ENCODE data around the gene FAN1. TPM values are rescaled to one million over a fixed set of nuclear protein-coding genes. Genes with fewer than 3 reads are reported as not detected.

FAN1 gene
- total and polyA plus RNA-seq, 2 experiments from 2014 or later: 14.6 to 17.2 TPM

DNA sequence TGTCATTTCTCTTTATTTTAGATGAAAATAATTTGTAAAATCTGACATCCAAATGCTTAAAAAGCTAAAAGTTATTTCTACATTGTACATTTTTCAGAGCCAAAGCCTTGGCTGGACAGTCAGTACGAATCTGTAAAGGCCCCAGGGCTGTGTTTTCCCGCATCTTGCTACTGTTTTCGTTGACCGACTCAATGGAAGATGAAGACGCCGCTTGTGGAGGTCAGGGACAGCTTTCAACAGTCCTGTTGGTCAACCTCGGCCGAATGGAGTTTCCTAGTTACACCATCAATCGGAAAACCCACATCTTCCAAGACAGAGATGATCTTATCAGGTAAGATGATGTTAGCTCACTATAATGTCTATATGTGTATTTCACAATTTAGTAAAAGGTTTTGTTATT lies 10.0 kb downstream of the FAN1 start:
- H3K9me2 ChIP-seq (ENCODE audit: insufficient read depth): no peaks in the 10 kb centered on the region
- no peak overlapping the region for H3K27ac ChIP-seq
- no peak overlapping the region for H3K4me3 ChIP-seq
- no peaks in the 10 kb centered on the region for H3K4me1 ChIP-seq (ENCODE audit: insufficient read depth)
- H3K36me3 ChIP-seq (ENCODE audit: low read depth): peaks cover 37% of the 10 kb centered on the region
- no peak for DNase-seq
- no peaks in the 10 kb centered on the region for H3F3A ChIP-seq (ENCODE audit: insufficient read depth)
- H3K27me3 ChIP-seq (replicated peaks; ENCODE audit: insufficient read depth): no peaks in the 10 kb centered on the region
- no peaks in the 10 kb centered on the region for H3K79me2 ChIP-seq (ENCODE audit: insufficient read depth)
- whole genome bisulfite sequencing, 2 experiments (ENCODE audit: low coverage in 1 of 2, low lambda C conversion rate in 2 of 2, missing lambda C conversion rate in 2 of 2): 98 to 99% methylated on average over 9 of the region's 9 CpGs
- no peaks in the 10 kb centered on the region for H4K20me1 ChIP-seq (ENCODE audit: insufficient read depth)
- no peak overlapping the region for H2AFZ ChIP-seq
- H3K9me3 ChIP-seq (ENCODE audit: low read depth): no peaks in the 10 kb centered on the region
- TF ChIP-seq EZH2 (IDR thresholded peaks at IDR 0.05; ENCODE audit: insufficient read depth, poor library complexity, severe bottlenecking) (no peak), EZH2phosphoT487 (IDR thresholded peaks at IDR 0.05; ENCODE audit: insufficient read depth, low read depth) (no peak)
- H3K4me2 ChIP-seq (ENCODE audit: unreplicated experiment): no peak overlapping the region
- in situ Hi-C loops (cut with MboI): no loop called here
- H3K9ac ChIP-seq: no peak overlapping the region

GRCh38 chr15:30917013-30917412 lies 13.3 kb downstream of the FAN1 start:
- no peak for TF ChIP-seq EZH2phosphoT487 (IDR thresholded peaks at IDR 0.05; ENCODE audit: insufficient read depth, low read depth)
- TF ChIP-seq EZH2 (IDR thresholded peaks at IDR 0.05; ENCODE audit: insufficient read depth, poor library complexity, severe bottlenecking): no peak
- H3K9me2 ChIP-seq (ENCODE audit: insufficient read depth): no peaks in the 10 kb centered on the region
- 77 to 78% methylated on average over 5 to 6 of the region's 6 CpGs for WGBS, 2 experiments (ENCODE audit: low coverage in 1 of 2, low lambda C conversion rate in 2 of 2, missing lambda C conversion rate in 2 of 2)
- H3K79me2 ChIP-seq (ENCODE audit: insufficient read depth): no peaks in the 10 kb centered on the region
- peaks cover 37% of the 10 kb centered on the region for H3K36me3 ChIP-seq (ENCODE audit: low read depth)
- in situ Hi-C loops (cut with MboI): no loop called here
- no peaks in the 10 kb centered on the region for H3K4me1 ChIP-seq (ENCODE audit: insufficient read depth)
- H3F3A ChIP-seq (ENCODE audit: insufficient read depth): no peaks in the 10 kb centered on the region
- no peaks in the 10 kb centered on the region for H3K27me3 ChIP-seq (replicated peaks; ENCODE audit: insufficient read depth)
- no peaks in the 10 kb centered on the region for H4K20me1 ChIP-seq (ENCODE audit: insufficient read depth)
- H3K4me2 ChIP-seq (ENCODE audit: unreplicated experiment): no peak overlapping the region
- H3K9ac ChIP-seq: no peak overlapping the region
- no peaks in the 10 kb centered on the region for H3K9me3 ChIP-seq (ENCODE audit: low read depth)
- H2AFZ ChIP-seq: no peak overlapping the region
- no peak overlapping the region for H3K4me3 ChIP-seq
- no peak overlapping the region for H3K27ac ChIP-seq
- DNase-seq: no peak

DNA sequence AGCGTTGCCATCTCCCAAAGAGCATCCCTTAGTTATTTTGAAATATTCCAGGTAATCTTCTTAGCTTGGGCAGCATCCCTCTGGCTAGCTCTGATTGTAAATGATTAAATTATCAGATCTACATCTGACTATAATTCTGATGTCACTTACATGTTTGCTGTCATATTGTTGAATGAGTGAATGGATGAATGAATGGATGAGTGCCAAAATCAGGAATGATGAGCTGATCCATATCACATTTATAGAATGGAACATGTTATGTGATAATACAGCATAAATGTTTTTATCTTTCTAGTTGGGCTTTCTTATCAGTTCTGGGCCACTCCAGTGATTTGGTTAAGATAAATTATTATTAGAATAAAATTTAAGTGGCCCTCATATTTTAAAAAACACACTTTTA lies 14.0 kb downstream of the FAN1 start:
- Histone ChIP-seq H3K4me2 (ENCODE audit: unreplicated experiment) (no peak overlapping the region), H3K9me2 (ENCODE audit: insufficient read depth) (no peaks in the 10 kb centered on the region), H3K9ac (no peak overlapping the region), H3K36me3 (ENCODE audit: low read depth) (peaks cover 35% of the 10 kb centered on the region), H3K79me2 (ENCODE audit: insufficient read depth) (no peaks in the 10 kb centered on the region), H2AFZ (no peak overlapping the region), H3K27ac (no peak overlapping the region), H4K20me1 (ENCODE audit: insufficient read depth) (no peaks in the 10 kb centered on the region), H3K4me3 (no peak overlapping the region), H3F3A (ENCODE audit: insufficient read depth) (no peaks in the 10 kb centered on the region), H3K4me1 (ENCODE audit: insufficient read depth) (no peaks in the 10 kb centered on the region), H3K9me3 (ENCODE audit: low read depth) (no peaks in the 10 kb centered on the region), H3K27me3 (replicated peaks; ENCODE audit: insufficient read depth) (no peaks in the 10 kb centered on the region)
- in situ Hi-C loops (cut with MboI): no loop called here
- TF ChIP-seq EZH2phosphoT487 (IDR thresholded peaks at IDR 0.05; ENCODE audit: insufficient read depth, low read depth) (no peak), EZH2 (IDR thresholded peaks at IDR 0.05; ENCODE audit: insufficient read depth, poor library complexity, severe bottlenecking) (no peak)
- 75 to 77% methylated on average over 1 of the region's 1 CpG for WGBS, 2 experiments (ENCODE audit: low coverage in 1 of 2, low lambda C conversion rate in 2 of 2, missing lambda C conversion rate in 2 of 2)
- DNase-seq: no peak

- no peak overlapping the region for H2AFZ ChIP-seq
- TF ChIP-seq EZH2phosphoT487 (IDR thresholded peaks at IDR 0.05; ENCODE audit: insufficient read depth, low read depth): no peak
- no peak for TF ChIP-seq EZH2 (IDR thresholded peaks at IDR 0.05; ENCODE audit: insufficient read depth, poor library complexity, severe bottlenecking)
- in situ Hi-C loops (cut with MboI): no loop called here
- 91% methylated on average over 5 of the region's 5 CpGs for WGBS, 2 experiments (ENCODE audit: low coverage in 1 of 2, low lambda C conversion rate in 2 of 2, missing lambda C conversion rate in 2 of 2)
- H3K4me2 ChIP-seq (ENCODE audit: unreplicated experiment): no peak overlapping the region
- no peaks in the 10 kb centered on the region for H3K9me2 ChIP-seq (ENCODE audit: insufficient read depth)
- no peaks in the 10 kb centered on the region for H4K20me1 ChIP-seq (ENCODE audit: insufficient read depth)
- H3K9ac ChIP-seq: no peak overlapping the region
- no peaks in the 10 kb centered on the region for H3K27me3 ChIP-seq (replicated peaks; ENCODE audit: insufficient read depth)
- peaks cover 35% of the 10 kb centered on the region for H3K36me3 ChIP-seq (ENCODE audit: low read depth)
- no peaks in the 10 kb centered on the region for H3K79me2 ChIP-seq (ENCODE audit: insufficient read depth)
- DNase-seq: no peak
- H3F3A ChIP-seq (ENCODE audit: insufficient read depth): no peaks in the 10 kb centered on the region
- H3K4me3 ChIP-seq: no peak overlapping the region
- no peaks in the 10 kb centered on the region for H3K4me1 ChIP-seq (ENCODE audit: insufficient read depth)
- no peak overlapping the region for H3K27ac ChIP-seq
- no peaks in the 10 kb centered on the region for H3K9me3 ChIP-seq (ENCODE audit: low read depth)
These were observed 14.7 kb downstream of the FAN1 start for GRCh38 chr15:30918366-30918765.
